GM23248 (cell line): ENCODE results near the gene TGM6. TPM values are rescaled to one million over a fixed set of nuclear protein-coding genes. Genes with fewer than 3 reads are reported as not detected.

Experiments
- DNase-seq: peaks from one replicate; pipeline ENCODE4 v3.0.0-alpha.2; 2015
- H2AFZ ChIP-seq: fragments of 200-600 bp; sonication (generic); 2 replicates; pipeline ENCODE4 v1.6.1; 2016; ENCODE audit warnings: antibody characterized with exemption
- H3F3A ChIP-seq: fragments of 200-600 bp; sonication (generic); 2 replicates; pipeline ENCODE4 v1.6.1; 2016; ENCODE audit warnings: mild to moderate bottlenecking, antibody characterized with exemption, mixed run types; ENCODE audit not compliant: insufficient read depth
- H3K27ac ChIP-seq: fragments of 200-600 bp; sonication (generic); 2 replicates; pipeline ENCODE4 v1.5.1; 2016; ENCODE audit warnings: mild to moderate bottlenecking
- H3K27me3 ChIP-seq: fragments of 200-600 bp; sonication (generic); replicated peaks from 2 replicates; pipeline ENCODE4 v1.6.1; 2016; ENCODE audit warnings: mild to moderate bottlenecking; ENCODE audit not compliant: insufficient read depth
- H3K36me3 ChIP-seq: fragments of 200-600 bp; sonication (generic); 2 replicates; pipeline ENCODE4 v1.6.1; 2016; ENCODE audit warnings: low read depth, mild to moderate bottlenecking
- H3K4me1 ChIP-seq: fragments of 200-600 bp; sonication (generic); 2 replicates; pipeline ENCODE4 v1.6.1; 2016; ENCODE audit warnings: mild to moderate bottlenecking; ENCODE audit not compliant: insufficient read depth
- H3K4me2 ChIP-seq: fragments of 200-600 bp; sonication (generic); one replicate; pipeline ENCODE4 v1.6.1; 2016; ENCODE audit warnings: mild to moderate bottlenecking; ENCODE audit not compliant: unreplicated experiment
- H3K4me3 ChIP-seq: fragments of 200-600 bp; sonication (generic); 2 replicates; pipeline ENCODE4 v1.5.1; 2016; ENCODE audit warnings: mild to moderate bottlenecking
- H3K79me2 ChIP-seq: fragments of 200-600 bp; sonication (generic); 2 replicates; pipeline ENCODE4 v1.6.1; 2016; ENCODE audit warnings: mild to moderate bottlenecking; ENCODE audit not compliant: insufficient read depth
- H3K9ac ChIP-seq: fragments of 200-600 bp; sonication (generic); 2 replicates; pipeline ENCODE4 v1.6.1; 2016; ENCODE audit warnings: mild to moderate bottlenecking
- H3K9me2 ChIP-seq: fragments of 200-600 bp; sonication (generic); 2 replicates; pipeline ENCODE4 v1.6.1; 2016; ENCODE audit warnings: mixed run types, mild to moderate bottlenecking, moderate library complexity; ENCODE audit not compliant: insufficient read depth
- H3K9me3 ChIP-seq: fragments of 200-600 bp; sonication (generic); one replicate; pipeline ENCODE4 v1.6.1; 2017; ENCODE audit warnings: low read depth
- H4K20me1 ChIP-seq: fragments of 200-600 bp; sonication (generic); 2 replicates; pipeline ENCODE4 v1.6.0; 2016; ENCODE audit not compliant: insufficient read depth
- EZH2 ChIP-seq: fragments of 200-600 bp; sonication (generic); IDR thresholded peaks from 2 replicates; pipeline ENCODE4 v1.6.1; 2018; ENCODE audit warnings: antibody characterized with exemption, mild to moderate bottlenecking; ENCODE audit not compliant: insufficient read depth, poor library complexity, severe bottlenecking
- EZH2phosphoT487 ChIP-seq: fragments of 200-600 bp; sonication (generic); IDR thresholded peaks from 2 replicates; pipeline ENCODE4 v1.6.1; 2018; ENCODE audit warnings: antibody characterized with exemption, moderate library complexity, mild to moderate bottlenecking, low read depth; ENCODE audit not compliant: insufficient read depth
- WGBS, 2 experiments: methylation state at CpG; one replicate each; pipeline ENCODE4 v1.1.6; 2015 to 2017; ENCODE audit warnings: low lambda C conversion rate in 2 of 2, low coverage in 1 of 2; ENCODE audit errors: missing lambda C conversion rate in 2 of 2; 5-methylcytosine and 5-hydroxymethylcytosine counted together
- in situ Hi-C: fragments of 300-500 bp; cut with MboI; formaldehyde crosslinking; loops from 2 replicates; pipeline ENCODE4 v1.15.0; 2020
- polyA plus RNA-seq: library from polyadenylated mRNA; unstranded; fragments of >200 nt; fragmentation: Nextera tagmentation; extraction: Ambion mirVana; gene quantifications from 2 replicates; pipeline ENCODE4 v1.2.1, GENCODE V29; 2016
- total RNA-seq: library from RNA; depleted of rRNA; stranded (reverse); fragments of >200 nt; shearing (Covaris generic); gene quantifications from 2 replicates; pipeline ENCODE4 v1.2.3, GENCODE V29; 2014

Gene TGM6
- total and polyA plus RNA-seq, 2 experiments from 2014 or later: not detected

DNA sequence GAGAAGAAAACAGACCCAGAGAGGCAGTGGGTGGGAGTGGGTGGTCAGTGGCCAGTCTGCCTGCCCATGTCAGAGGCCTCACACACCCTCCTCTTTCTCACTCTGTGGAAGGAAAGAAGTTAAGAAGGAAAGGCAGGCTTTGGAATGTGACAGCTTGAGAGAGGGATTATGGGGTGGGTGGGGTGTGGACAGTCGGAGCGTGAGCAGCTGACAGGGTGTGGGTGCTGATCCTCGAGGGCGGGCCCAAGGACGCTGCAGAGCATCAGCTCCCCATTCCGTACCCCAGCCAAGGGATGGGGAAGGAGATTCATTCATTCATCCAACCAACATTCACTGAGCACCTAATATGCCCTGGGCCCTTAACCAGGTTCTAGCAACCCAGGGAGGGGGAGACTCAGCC, 4.8 kb downstream of the TGM6 start:
- Histone ChIP-seq H3F3A (peaks cover 30% of the 10 kb centered on the region), H3K4me2 (peak overlapping the region; percentile 4), H3K4me1 (peaks cover 40% of the 10 kb centered on the region), H2AFZ (peak overlapping the region; percentile 45), H3K79me2 (no peaks in the 10 kb centered on the region), H3K9me2 (no peaks in the 10 kb centered on the region), H3K4me3 (no peak overlapping the region), H3K9ac (no peak overlapping the region), H3K27me3 (no peaks in the 10 kb centered on the region), H3K27ac (peak overlapping the region; percentile 77), H3K36me3 (no peaks in the 10 kb centered on the region), H3K9me3 (no peaks in the 10 kb centered on the region), H4K20me1 (no peaks in the 10 kb centered on the region)
- WGBS, 2 experiments: 36 to 37% methylated on average over 6 of the region's 6 CpGs
- DNase-seq: peak; percentile 22
- TF ChIP-seq EZH2phosphoT487: no peak
- TF ChIP-seq EZH2: no peak
- in situ Hi-C loops: no loop called here

- Histone ChIP-seq H3K79me2 (no peaks in the 10 kb centered on the region), H3K36me3 (no peaks in the 10 kb centered on the region), H2AFZ (peak overlapping the region; percentile 36; the same call in 1 of the 2 replicates), H3K27me3 (no peaks in the 10 kb centered on the region), H3K4me1 (peaks cover 40% of the 10 kb centered on the region), H4K20me1 (no peaks in the 10 kb centered on the region), H3K4me3 (no peak overlapping the region; the same call in 1 of the 2 replicates), H3K9ac (peak overlapping the region; percentile 48; the same call in 1 of the 2 replicates), H3K4me2 (peak overlapping the region; percentile 58), H3K9me2 (no peaks in the 10 kb centered on the region), H3K9me3 (no peaks in the 10 kb centered on the region), H3F3A (peaks cover 30% of the 10 kb centered on the region), H3K27ac (peak overlapping the region; percentile 77)
- in situ Hi-C loops: no loop called here
- WGBS, 2 experiments: 8 to 12% methylated on average over 5 of the region's 5 CpGs
- TF ChIP-seq EZH2: no peak
- TF ChIP-seq EZH2phosphoT487: no peak
- DNase-seq: peak; percentile 80
Measured at GRCh38 chr20:2386516-2387179, 5.9 kb downstream of the TGM6 start.

GRCh38 chr20:2387180-2387577, 6.5 kb downstream of the TGM6 start:
- 31 to 32% methylated on average over 2 of the region's 2 CpGs for WGBS, 2 experiments
- Histone ChIP-seq H3K9me3 (no peaks in the 10 kb centered on the region), H3K4me3 (no peak overlapping the region), H3K27me3 (no peaks in the 10 kb centered on the region), H4K20me1 (no peaks in the 10 kb centered on the region), H3K4me2 (peak overlapping the region; percentile 58), H3K9me2 (no peaks in the 10 kb centered on the region), H2AFZ (peak overlapping the region; percentile 36; the same call in 1 of the 2 replicates), H3F3A (peaks cover 30% of the 10 kb centered on the region), H3K4me1 (peaks cover 40% of the 10 kb centered on the region), H3K9ac (peak overlapping the region; percentile 48; the same call in 1 of the 2 replicates), H3K79me2 (no peaks in the 10 kb centered on the region), H3K27ac (peak overlapping the region; percentile 77), H3K36me3 (no peaks in the 10 kb centered on the region)
- in situ Hi-C loops: no loop called here
- TF ChIP-seq EZH2phosphoT487 (no peak), EZH2 (no peak)
- DNase-seq: peak; percentile 49

GRCh38 chr20:2387580-2387979, 6.9 kb downstream of the TGM6 start:
- in situ Hi-C loops: no loop called here
- H3K9me2 ChIP-seq: no peaks in the 10 kb centered on the region
- no peak for DNase-seq
- peaks cover 38% of the 10 kb centered on the region for H3K4me1 ChIP-seq
- no peaks in the 10 kb centered on the region for H3K79me2 ChIP-seq
- no peaks in the 10 kb centered on the region for H4K20me1 ChIP-seq
- peaks cover 30% of the 10 kb centered on the region for H3F3A ChIP-seq
- H3K9me3 ChIP-seq: no peaks in the 10 kb centered on the region
- TF ChIP-seq EZH2phosphoT487: no peak
- no peak for TF ChIP-seq EZH2
- no peak overlapping the region for H3K4me3 ChIP-seq
- no peak overlapping the region for H3K9ac ChIP-seq
- H3K27ac ChIP-seq: peak overlapping the region; percentile 77; the same call in 1 of the 2 replicates
- WGBS, 2 experiments: 58 to 59% methylated on average over 4 of the region's 4 CpGs
- no peak overlapping the region for H2AFZ ChIP-seq
- no peaks in the 10 kb centered on the region for H3K27me3 ChIP-seq
- no peak overlapping the region for H3K4me2 ChIP-seq
- no peaks in the 10 kb centered on the region for H3K36me3 ChIP-seq
